Breast epithelium (tissue), 4 donors: ENCODE measurements around the gene IAH1. TPM values are rescaled to one million over a fixed set of nuclear protein-coding genes. Genes with fewer than 3 reads are reported as not detected.

ENCODE experiments used
- DNase-seq, 2 donors: peaks; one replicate each; pipeline ENCODE4 v3.0.0-alpha.2; 2019; ENCODE audit warnings: low spot score in 2 of 2
- H3K27ac ChIP-seq, 2 donors: fragments of 200-600 bp; sonication (generic) in 1 of 2; one replicate each; pipeline ENCODE4 v1.5.1; 2016 to 2019; ENCODE audit warnings: mild to moderate bottlenecking in 1 of 2
- H3K27me3 ChIP-seq, 2 donors: fragments of 200-600 bp; sonication (generic) in 1 of 2; one replicate each; pipeline versions ENCODE4 v1.5.1 to v1.6.0; 2017 to 2019; ENCODE audit warnings: control low read depth in 1 of 2, mild to moderate bottlenecking in 1 of 2
- H3K36me3 ChIP-seq: fragments of 200-600 bp; one replicate; pipeline ENCODE4 v1.5.1; 2019
- H3K4me1 ChIP-seq, 2 donors: fragments of 200-600 bp; sonication (generic); one replicate each; pipeline ENCODE4 v1.5.1; 2016 to 2019; ENCODE audit warnings: control low read depth in 1 of 2
- H3K4me3 ChIP-seq, 3 donors: fragments of 200-600 bp; sonication (generic); 1 replicate in 2 of 3; 2 replicates in 1 of 3; pipeline ENCODE4 v1.5.1; 2016 to 2019; ENCODE audit warnings: mild to moderate bottlenecking in 3 of 3, moderate library complexity in 2 of 3
- H3K9me3 ChIP-seq, 2 donors: fragments of 200-600 bp; sonication (generic) in 1 of 2; one replicate each; pipeline ENCODE4 v1.5.1; 2016 to 2019; ENCODE audit warnings: control low read depth in 1 of 2
- POLR2A ChIP-seq: fragments of 450-650 bp; IDR thresholded peaks from one replicate; pipeline ENCODE4 v1.6.1; 2016; ENCODE audit warnings: antibody characterized with exemption, mild to moderate bottlenecking, moderate library complexity
- POLR2AphosphoS5 ChIP-seq, 3 donors: sonication (generic); formaldehyde crosslinking; IDR thresholded peaks; one replicate each; pipeline ENCODE4 v1.6.1; 2017; ENCODE audit warnings: antibody characterized with exemption in 3 of 3
- intact Hi-C: fragments of 100-400 bp; cut with DNase I; formaldehyde crosslinking; loops from one replicate; pipeline ENCODE4 v1.15.1; 2023; ENCODE audit warnings: low total_unique reads
- total RNA-seq, 3 donors: library from RNA; depleted of rRNA; stranded (reverse); fragments of >200 nt; gene quantifications; one replicate each; pipeline ENCODE4 v1.1.0, GENCODE V29; 2016
- TF ChIP-seq, protein P1 (sequence below), 3 donors: fragments of 450-650 bp; IDR thresholded peaks; one replicate each; pipeline ENCODE4 v1.5.1; 2016 to 2017; ENCODE audit warnings: antibody characterized with exemption in 3 of 3, mild to moderate bottlenecking in 3 of 3, moderate library complexity in 3 of 3

Gene IAH1
- total RNA-seq, 3 donors from 2014 or later = 39.5 to 84.7 (median 54.7) TPM

DNA sequence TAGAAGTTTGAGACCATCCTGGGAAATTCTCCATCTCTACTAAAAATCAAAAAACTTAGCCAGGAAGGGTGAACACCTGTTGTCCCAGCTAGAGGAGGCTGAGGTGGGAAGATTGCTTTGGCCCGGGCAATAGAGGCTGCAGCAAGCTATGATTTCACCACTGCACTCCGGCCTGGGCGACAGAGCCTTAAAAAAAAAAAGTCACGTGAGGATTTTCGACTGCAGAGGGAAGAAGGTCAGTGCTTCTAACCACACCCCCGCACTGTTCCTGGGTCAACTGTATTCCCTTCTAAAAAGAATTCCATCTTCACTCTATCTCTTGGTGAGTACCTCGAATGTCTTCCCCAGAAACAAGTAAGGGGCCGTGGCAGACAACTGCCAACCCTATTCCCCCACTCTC lies 49.9 kb downstream of the IAH1 start:
- Histone ChIP-seq H3K27ac (no peak overlapping the region), H3K4me3 (no peak overlapping the region), H3K4me1 (no peaks in the 10 kb centered on the region), H3K9me3 (no peaks in the 10 kb centered on the region), H3K27me3 (no peaks in the 10 kb centered on the region), H3K36me3 (peaks cover 4% of the 10 kb centered on the region)
- intact Hi-C loops = no loop called here
- DNase-seq = no peak
- TF ChIP-seq POLR2AphosphoS5 (IDR thresholded peaks at IDR 0.05) (no peak), POLR2A (no peak)
- TF ChIP-seq, protein P1, sequence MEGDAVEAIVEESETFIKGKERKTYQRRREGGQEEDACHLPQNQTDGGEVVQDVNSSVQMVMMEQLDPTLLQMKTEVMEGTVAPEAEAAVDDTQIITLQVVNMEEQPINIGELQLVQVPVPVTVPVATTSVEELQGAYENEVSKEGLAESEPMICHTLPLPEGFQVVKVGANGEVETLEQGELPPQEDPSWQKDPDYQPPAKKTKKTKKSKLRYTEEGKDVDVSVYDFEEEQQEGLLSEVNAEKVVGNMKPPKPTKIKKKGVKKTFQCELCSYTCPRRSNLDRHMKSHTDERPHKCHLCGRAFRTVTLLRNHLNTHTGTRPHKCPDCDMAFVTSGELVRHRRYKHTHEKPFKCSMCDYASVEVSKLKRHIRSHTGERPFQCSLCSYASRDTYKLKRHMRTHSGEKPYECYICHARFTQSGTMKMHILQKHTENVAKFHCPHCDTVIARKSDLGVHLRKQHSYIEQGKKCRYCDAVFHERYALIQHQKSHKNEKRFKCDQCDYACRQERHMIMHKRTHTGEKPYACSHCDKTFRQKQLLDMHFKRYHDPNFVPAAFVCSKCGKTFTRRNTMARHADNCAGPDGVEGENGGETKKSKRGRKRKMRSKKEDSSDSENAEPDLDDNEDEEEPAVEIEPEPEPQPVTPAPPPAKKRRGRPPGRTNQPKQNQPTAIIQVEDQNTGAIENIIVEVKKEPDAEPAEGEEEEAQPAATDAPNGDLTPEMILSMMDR (IDR thresholded peaks at IDR 0.05) = no peak

DNA sequence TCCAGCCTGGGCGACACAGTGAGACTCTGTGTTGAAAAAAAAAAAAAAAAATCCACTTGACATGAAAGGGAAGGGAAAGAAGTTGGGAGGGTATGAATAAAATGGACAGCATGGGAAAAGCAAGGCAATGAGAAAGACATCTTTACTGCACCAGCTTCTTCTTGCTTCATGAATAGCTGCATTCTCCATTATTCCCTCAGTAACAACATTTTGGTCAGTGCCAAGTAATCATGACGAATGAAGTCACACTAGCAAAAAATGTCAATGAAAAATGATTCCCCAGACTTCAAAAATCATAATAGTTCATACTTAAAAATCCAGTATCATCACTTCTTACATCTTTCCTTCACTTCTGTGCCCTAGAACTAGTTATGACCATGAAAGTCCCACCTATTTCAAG lies 50.9 kb downstream of the IAH1 start:
- no peak for DNase-seq
- no peaks in the 10 kb centered on the region for H3K9me3 ChIP-seq
- H3K4me3 ChIP-seq = no peak overlapping the region
- TF ChIP-seq POLR2A (no peak), POLR2AphosphoS5 (IDR thresholded peaks at IDR 0.05) (no peak)
- TF ChIP-seq, protein P1 (IDR thresholded peaks at IDR 0.05) = no peak
- H3K27me3 ChIP-seq = no peaks in the 10 kb centered on the region
- H3K27ac ChIP-seq = no peak overlapping the region
- peaks cover 4% of the 10 kb centered on the region for H3K36me3 ChIP-seq
- intact Hi-C loops = no loop called here
- H3K4me1 ChIP-seq = no peaks in the 10 kb centered on the region

DNA sequence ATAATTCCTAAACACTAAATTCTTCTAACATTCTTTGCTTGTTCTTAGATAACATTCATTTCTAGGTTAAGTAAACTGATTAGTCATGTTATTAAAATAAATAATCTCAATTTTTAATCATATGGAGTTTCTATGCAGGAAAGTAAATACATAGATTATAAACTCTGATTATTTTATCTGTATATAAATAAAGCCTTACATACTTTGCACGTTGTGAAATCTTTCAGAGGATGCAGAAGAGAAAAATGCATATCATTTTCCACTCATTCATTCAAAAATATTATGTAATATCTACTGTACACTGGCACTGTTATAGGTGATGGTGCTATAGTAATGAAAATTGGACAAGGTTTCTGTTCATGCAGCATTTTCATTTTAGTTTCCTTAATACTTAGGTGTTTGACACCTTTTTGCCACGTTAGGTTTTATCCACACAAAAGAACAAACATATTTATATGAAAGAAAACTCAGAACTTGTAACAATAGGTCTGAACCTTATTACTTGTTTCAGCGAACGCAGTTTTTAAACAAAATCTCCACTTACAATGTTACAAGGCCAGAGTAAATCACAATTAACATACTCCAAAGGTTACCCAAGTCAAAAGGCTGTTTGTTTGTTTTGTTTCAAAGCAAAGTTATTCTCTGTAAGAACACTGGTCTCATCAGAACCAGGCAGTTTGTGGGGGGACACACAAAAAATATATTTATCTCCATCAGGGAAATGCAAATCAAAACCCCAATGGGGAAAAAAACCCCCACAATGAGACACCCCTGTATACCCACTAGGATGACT lies 53.8 kb downstream of the IAH1 start:
- no peaks in the 10 kb centered on the region for H3K27me3 ChIP-seq
- DNase-seq = no peak
- TF ChIP-seq, protein P1 (IDR thresholded peaks at IDR 0.05) = no peak
- no peak for TF ChIP-seq POLR2A
- TF ChIP-seq POLR2AphosphoS5 (IDR thresholded peaks at IDR 0.05) = no peak
- intact Hi-C loops = no loop called here
- H3K9me3 ChIP-seq = no peaks in the 10 kb centered on the region
- H3K27ac ChIP-seq = no peak overlapping the region
- H3K4me3 ChIP-seq = no peak overlapping the region
- H3K4me1 ChIP-seq = no peaks in the 10 kb centered on the region
- peaks cover 4% of the 10 kb centered on the region for H3K36me3 ChIP-seq

DNA sequence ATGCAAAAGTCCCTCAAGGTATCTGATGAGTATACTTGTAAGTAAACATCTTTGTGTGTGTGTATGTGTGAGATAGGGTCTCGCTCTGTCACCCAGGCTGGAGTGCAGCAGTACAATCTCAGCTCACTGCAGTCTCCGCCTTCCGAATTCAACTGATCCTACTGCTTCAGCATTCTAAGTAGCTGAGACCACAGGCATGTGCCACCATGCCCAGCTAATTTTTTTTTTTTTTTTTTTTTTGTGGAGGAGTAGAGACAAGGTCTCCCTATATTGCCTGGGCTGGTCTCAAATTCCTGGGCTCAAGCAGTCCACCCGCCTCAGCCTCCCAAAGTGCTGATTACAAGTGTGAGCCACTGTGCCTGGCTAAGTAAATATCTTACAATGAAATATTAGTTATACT lies 58.1 kb downstream of the IAH1 start:
- H3K27ac ChIP-seq = no peak overlapping the region
- H3K36me3 ChIP-seq = no peaks in the 10 kb centered on the region
- DNase-seq = no peak
- no peak overlapping the region for H3K4me3 ChIP-seq
- TF ChIP-seq, protein P1 (IDR thresholded peaks at IDR 0.05) = no peak
- TF ChIP-seq POLR2AphosphoS5 (IDR thresholded peaks at IDR 0.05) (no peak), POLR2A (no peak)
- H3K9me3 ChIP-seq = no peaks in the 10 kb centered on the region
- no peaks in the 10 kb centered on the region for H3K27me3 ChIP-seq
- H3K4me1 ChIP-seq = no peaks in the 10 kb centered on the region
- intact Hi-C loops = no loop called here

DNA sequence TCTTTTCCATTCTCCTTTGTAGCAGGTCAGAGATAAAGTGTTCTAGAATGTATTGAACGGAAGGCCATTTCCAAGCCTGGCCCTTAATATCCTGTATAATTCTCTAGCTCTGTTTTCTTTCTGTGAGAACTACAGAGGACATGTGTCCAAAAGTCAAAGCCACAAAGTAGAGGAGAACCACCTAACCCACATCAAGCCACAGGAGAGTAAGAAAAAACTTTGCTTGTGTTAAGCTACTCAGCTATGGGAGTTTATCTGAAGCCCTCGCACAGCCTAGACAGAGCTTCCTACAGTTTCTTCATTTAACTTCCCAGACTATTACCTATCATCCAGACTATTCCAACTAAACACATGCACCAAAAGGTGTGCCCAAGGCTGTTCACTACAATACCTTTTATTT lies 59.3 kb downstream of the IAH1 start:
- H3K27me3 ChIP-seq = no peaks in the 10 kb centered on the region
- TF ChIP-seq, protein P1 (IDR thresholded peaks at IDR 0.05) = no peak
- TF ChIP-seq POLR2A (no peak), POLR2AphosphoS5 (IDR thresholded peaks at IDR 0.05) (no peak)
- DNase-seq = no peak
- H3K4me1 ChIP-seq = no peaks in the 10 kb centered on the region
- no peaks in the 10 kb centered on the region for H3K36me3 ChIP-seq
- H3K4me3 ChIP-seq = no peak overlapping the region
- H3K27ac ChIP-seq = no peak overlapping the region
- no peaks in the 10 kb centered on the region for H3K9me3 ChIP-seq
- intact Hi-C loops = no loop called here
